Activated CD4-positive, CD25-positive, alpha-beta regulatory T cell treated with anti-CD3 and anti-CD28 coated beads, Interleukin-2, amount 50 U/mL, for 72 hours (primary cell): ENCODE results near the gene CCL17.
"Not testable (repeated sequence)": the region's sequence is repeated elsewhere in the genome, so short reads cannot be mapped to it uniquely, and the experiment has no call there.

Experiments used
- DNase-seq: peaks from one replicate; pipeline ENCODE4 v3.0.0; 2021

CCL17 gene

GRCh38 chr16:57379579-57379978 is 25.0 kb upstream of the CCL17 start:
- DNase-seq = no peak

GRCh38 chr16:57380671-57381462 is 23.7 kb upstream of the CCL17 start:
- DNase-seq = no peak

- DNase-seq = no peak
Observed at GRCh38 chr16:57381791-57382534, 22.6 kb upstream of the CCL17 start.

GRCh38 chr16:57382535-57383275 is 21.9 kb upstream of the CCL17 start:
- DNase-seq = no peak

GRCh38 chr16:57383276-57384247 is 21.0 kb upstream of the CCL17 start:
- no peak for DNase-seq

- no peak for DNase-seq
Observed at GRCh38 chr16:57384248-57385070, 20.1 kb upstream of the CCL17 start.

GRCh38 chr16:57385083-57385482 is 19.5 kb upstream of the CCL17 start:
- no peak for DNase-seq

- no peak for DNase-seq
Observed at GRCh38 chr16:57386381-57386951, 18.1 kb upstream of the CCL17 start.

- DNase-seq = no peak
Observed at GRCh38 chr16:57387598-57388354, 16.8 kb upstream of the CCL17 start.

GRCh38 chr16:57388359-57389086 is 16.0 kb upstream of the CCL17 start:
- no peak for DNase-seq

- no peak for DNase-seq
Observed at GRCh38 chr16:57389087-57389468, 15.5 kb upstream of the CCL17 start.

- no peak for DNase-seq
Observed at GRCh38 chr16:57390636-57391295, 13.8 kb upstream of the CCL17 start.

- DNase-seq = no peak
Observed at GRCh38 chr16:57391300-57391699, 13.3 kb upstream of the CCL17 start.

GRCh38 chr16:57391708-57392107 is 12.9 kb upstream of the CCL17 start:
- no peak for DNase-seq

- no peak for DNase-seq
Observed at GRCh38 chr16:57392694-57393093, 11.9 kb upstream of the CCL17 start.

GRCh38 chr16:57394444-57394843 is 10.1 kb upstream of the CCL17 start:
- DNase-seq = no peak

- no peak for DNase-seq
Observed at GRCh38 chr16:57395026-57395425, 9.5 kb upstream of the CCL17 start.

GRCh38 chr16:57396786-57397185 is 7.8 kb upstream of the CCL17 start:
- DNase-seq = no peak

GRCh38 chr16:57397493-57397892 is 7.1 kb upstream of the CCL17 start:
- not testable (repeated sequence) for DNase-seq
